Neural progenitor cell (in vitro differentiated cells): ENCODE measurements around the gene UQCRQ.

ENCODE experiments used
- EZH2 ChIP-seq: fragments of 200-600 bp; sonication (generic); IDR thresholded peaks from 2 replicates; pipeline ENCODE4 v1.6.1; 2017; ENCODE audit warnings: antibody characterized with exemption, mild to moderate bottlenecking, moderate library complexity
- EZH2phosphoT487 ChIP-seq: fragments of 200-600 bp; sonication (generic); IDR thresholded peaks from 2 replicates; pipeline ENCODE4 v1.6.1; 2017; ENCODE audit warnings: antibody characterized with exemption
- TF ChIP-seq, protein P1 (sequence below): fragments of 200-600 bp; sonication (generic); IDR thresholded peaks from 2 replicates; pipeline ENCODE4 v1.5.1; 2017; ENCODE audit warnings: antibody characterized with exemption, mild to moderate bottlenecking

DNA sequence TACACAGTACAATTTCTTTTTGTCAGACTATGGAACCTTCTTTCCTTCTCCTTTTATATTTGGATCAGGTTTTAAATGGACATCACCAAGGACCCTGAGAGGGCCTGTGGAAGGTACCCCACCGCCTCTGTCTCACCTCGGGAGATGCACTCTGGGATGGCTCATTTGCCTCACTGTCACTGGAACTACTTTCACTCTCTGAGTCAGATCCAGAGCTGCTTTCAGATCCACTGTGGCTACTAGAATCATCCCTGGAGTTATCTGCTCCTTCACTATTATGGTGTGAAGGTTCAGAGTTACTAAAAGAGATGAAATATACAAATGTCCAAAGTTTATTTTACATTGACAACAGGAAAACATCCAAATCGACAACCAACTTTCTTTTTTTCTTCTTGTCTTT lies 31.7 kb downstream of the UQCRQ start:
- TF ChIP-seq, protein P1, sequence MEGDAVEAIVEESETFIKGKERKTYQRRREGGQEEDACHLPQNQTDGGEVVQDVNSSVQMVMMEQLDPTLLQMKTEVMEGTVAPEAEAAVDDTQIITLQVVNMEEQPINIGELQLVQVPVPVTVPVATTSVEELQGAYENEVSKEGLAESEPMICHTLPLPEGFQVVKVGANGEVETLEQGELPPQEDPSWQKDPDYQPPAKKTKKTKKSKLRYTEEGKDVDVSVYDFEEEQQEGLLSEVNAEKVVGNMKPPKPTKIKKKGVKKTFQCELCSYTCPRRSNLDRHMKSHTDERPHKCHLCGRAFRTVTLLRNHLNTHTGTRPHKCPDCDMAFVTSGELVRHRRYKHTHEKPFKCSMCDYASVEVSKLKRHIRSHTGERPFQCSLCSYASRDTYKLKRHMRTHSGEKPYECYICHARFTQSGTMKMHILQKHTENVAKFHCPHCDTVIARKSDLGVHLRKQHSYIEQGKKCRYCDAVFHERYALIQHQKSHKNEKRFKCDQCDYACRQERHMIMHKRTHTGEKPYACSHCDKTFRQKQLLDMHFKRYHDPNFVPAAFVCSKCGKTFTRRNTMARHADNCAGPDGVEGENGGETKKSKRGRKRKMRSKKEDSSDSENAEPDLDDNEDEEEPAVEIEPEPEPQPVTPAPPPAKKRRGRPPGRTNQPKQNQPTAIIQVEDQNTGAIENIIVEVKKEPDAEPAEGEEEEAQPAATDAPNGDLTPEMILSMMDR: no peak
- TF ChIP-seq EZH2 (no peak), EZH2phosphoT487 (no peak)
